HUES64 (cell line): ENCODE measurements around the gene OSBPL9.
"Not testable (repeated sequence)": the region's sequence is repeated elsewhere in the genome, so short reads cannot be mapped to it uniquely, and the experiment has no call there.

ENCODE experiments used
- H3K27ac ChIP-seq: 2 replicates; pipeline ENCODE4 v1.7.0; 2013; ENCODE audit warnings: low read depth, low read length, inconsistent platforms
- H3K27me3 ChIP-seq: 2 replicates; pipeline ENCODE4 v1.6.1; 2013; ENCODE audit warnings: mild to moderate bottlenecking, low read length; ENCODE audit not compliant: insufficient read depth
- H3K36me3 ChIP-seq: 2 replicates; pipeline ENCODE4 v1.6.1; 2013; ENCODE audit warnings: mild to moderate bottlenecking, low read length; ENCODE audit not compliant: insufficient read depth
- H3K4me1 ChIP-seq: 2 replicates; pipeline ENCODE4 v1.6.1; 2013; ENCODE audit warnings: mild to moderate bottlenecking, low read length, moderate library complexity; ENCODE audit not compliant: insufficient read depth
- H3K4me3 ChIP-seq: 2 replicates; pipeline ENCODE4 v1.5.1; 2013; ENCODE audit warnings: mild to moderate bottlenecking, low read length, moderate library complexity
- H3K9ac ChIP-seq: 2 replicates; pipeline ENCODE4 v1.6.1; 2013; ENCODE audit warnings: mild to moderate bottlenecking, low read depth, low read length
- H3K9me3 ChIP-seq: 2 replicates; pipeline ENCODE4 v1.6.1; 2013; ENCODE audit warnings: low read depth, low read length; ENCODE audit not compliant: insufficient read depth
- WGBS: fragments of 150-250, 120-280 bp; methylation state at CpG from one replicate; pipeline ENCODE4 v1.1.7; 2013; ENCODE audit warnings: missing lambda C conversion rate; 5-methylcytosine and 5-hydroxymethylcytosine counted together

Gene OSBPL9

DNA sequence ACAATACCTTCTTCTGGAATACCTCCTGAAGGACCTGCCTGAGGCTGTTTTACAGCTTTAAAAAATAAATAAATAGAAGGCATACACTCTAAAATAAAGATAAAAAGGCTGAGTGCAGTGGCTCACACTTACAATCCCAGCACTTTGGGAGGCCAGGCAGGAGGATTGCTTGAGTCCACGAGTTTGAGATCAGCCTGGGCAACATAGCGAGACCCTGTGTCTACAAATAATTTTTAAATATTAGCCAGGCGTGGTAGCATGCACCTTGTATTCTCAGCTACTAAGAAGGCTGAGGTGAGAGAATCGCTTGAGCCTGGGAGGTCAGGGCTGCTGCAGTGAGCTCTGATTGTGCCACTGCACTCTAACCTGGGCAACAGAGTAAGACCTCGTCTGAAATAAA lies 75.0 kb downstream of the OSBPL9 start:
- Histone ChIP-seq H3K9ac (no peak overlapping the region), H3K4me3 (no peak overlapping the region), H3K36me3 (no peaks in the 10 kb centered on the region), H3K9me3 (no peaks in the 10 kb centered on the region), H3K27me3 (no peaks in the 10 kb centered on the region), H3K4me1 (peaks cover 18% of the 10 kb centered on the region), H3K27ac (no peak overlapping the region)
- WGBS, result 91% methylated on average over 4 of the region's 5 CpGs

DNA sequence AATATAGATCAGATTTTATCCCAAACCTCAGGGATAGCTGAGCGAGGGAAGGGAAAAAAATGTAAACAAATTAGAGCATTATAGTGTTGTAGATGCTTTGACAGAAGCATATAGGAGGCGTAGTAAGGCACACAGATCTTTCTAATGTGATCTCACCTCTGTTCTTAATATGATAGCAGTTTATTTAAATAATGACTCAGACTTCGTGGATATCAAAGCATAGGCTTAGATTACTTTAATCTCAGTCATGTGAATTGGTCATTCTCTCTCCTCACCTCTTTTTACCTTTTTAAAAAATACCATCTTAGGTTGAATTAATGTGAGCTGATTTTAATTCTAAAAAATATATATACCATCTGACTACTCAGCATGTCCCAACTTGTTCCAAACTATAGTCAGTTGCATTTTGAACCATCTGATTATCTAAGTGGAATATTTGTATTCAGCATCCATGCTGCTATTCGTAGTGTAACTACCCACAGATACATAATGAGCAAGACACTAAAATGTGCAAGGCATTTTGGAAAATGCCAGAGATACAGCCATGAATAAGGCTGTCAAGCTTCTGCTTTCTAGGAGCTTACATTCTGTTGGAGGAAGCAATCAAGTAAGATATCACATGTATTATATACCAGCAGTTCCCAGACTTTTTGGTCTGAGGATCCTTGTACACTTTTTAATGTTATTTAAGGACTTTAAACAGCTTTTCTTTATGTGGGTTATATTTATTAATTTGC lies 76.7 kb downstream of the OSBPL9 start:
- Histone ChIP-seq H3K4me1 (peaks cover 18% of the 10 kb centered on the region), H3K27me3 (no peaks in the 10 kb centered on the region), H3K4me3 (no peak overlapping the region), H3K9me3 (no peaks in the 10 kb centered on the region), H3K36me3 (no peaks in the 10 kb centered on the region), H3K27ac (no peak overlapping the region), H3K9ac (no peak overlapping the region)
- WGBS, result 87% methylated on average over 3 of the region's 4 CpGs

DNA sequence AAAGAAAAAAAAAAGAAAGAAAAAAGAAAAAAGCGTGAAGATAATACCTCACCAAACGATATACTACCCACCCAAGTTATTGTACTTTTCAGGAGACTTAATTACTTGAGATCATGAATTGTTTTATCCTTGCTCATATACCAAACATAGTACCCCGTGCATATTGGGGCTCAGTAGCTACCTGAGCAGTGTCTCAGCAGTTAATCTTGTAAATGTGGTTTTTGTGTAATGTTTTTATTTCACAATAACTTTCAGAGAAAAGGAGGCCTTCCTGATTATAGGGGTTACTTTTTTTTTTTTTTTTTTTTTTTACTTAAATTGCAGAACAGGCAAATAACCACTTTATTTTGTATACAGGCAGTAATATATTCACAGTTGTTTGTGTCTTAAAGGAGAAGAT lies 80.3 kb downstream of the OSBPL9 start:
- no CpG with 5 or more reads among the region's 3 CpGs for WGBS
- no peak overlapping the region for H3K27ac ChIP-seq
- H3K9me3 ChIP-seq, result 0 out of 2 replicates have a peak, but pooled peaks cover 3% of the 10 kb centered on the region
- no peaks in the 10 kb centered on the region for H3K4me1 ChIP-seq
- H3K36me3 ChIP-seq, result no peaks in the 10 kb centered on the region
- no peak overlapping the region for H3K9ac ChIP-seq
- no peak overlapping the region for H3K4me3 ChIP-seq
- H3K27me3 ChIP-seq, result no peaks in the 10 kb centered on the region

DNA sequence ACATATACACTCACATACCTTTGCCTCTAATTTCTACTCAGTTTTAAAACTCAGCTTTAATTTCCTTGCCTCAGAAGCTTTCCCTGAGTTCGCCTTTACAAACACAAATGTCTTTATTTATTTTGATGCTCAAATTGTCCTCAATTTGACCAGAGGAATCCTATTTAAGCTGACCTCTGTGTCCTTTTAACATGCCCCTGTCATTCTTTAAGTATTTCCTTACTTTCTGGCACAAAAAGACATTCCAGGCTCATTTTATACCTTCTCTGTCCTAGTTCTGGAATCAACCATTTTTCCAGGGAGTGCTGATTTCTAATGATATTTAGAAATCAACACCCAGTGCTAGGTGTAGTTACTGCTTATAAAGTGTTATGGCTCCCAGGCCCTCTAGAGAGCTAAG lies 82.5 kb downstream of the OSBPL9 start:
- Histone ChIP-seq H3K4me3 (no peak overlapping the region), H3K27ac (no peak overlapping the region), H3K27me3 (no peaks in the 10 kb centered on the region), H3K36me3 (no peaks in the 10 kb centered on the region), H3K9me3 (0 out of 2 replicates have a peak, but pooled peaks cover 3% of the 10 kb centered on the region), H3K9ac (no peak overlapping the region), H3K4me1 (no peaks in the 10 kb centered on the region)
- 96% methylated on average over 1 of the region's 1 CpG for WGBS

DNA sequence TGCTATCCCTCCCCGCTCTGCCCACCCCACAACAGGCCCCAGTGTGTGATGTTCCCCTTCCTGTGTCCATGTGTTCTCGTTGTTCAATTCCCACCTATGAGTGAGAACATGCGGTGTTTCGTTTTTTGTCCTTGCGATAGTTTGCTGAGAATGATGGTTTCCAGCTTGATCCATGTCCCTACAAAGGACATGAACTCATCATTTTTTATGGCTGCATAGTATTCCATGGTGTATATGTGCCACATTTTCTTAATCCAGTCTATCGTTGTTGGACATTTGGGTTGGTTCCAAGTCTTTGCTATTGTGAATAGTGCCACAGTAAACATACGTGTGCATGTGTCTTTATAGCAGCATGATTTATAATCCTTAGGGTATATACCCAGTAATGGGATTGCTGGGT lies 84.9 kb downstream of the OSBPL9 start:
- 95% methylated on average over 6 of the region's 7 CpGs for WGBS
- not testable (repeated sequence) for H3K4me1 ChIP-seq, H3K9me3 ChIP-seq, H3K9ac ChIP-seq, H3K36me3 ChIP-seq, H3K27me3 ChIP-seq, H3K4me3 ChIP-seq, H3K27ac ChIP-seq

DNA sequence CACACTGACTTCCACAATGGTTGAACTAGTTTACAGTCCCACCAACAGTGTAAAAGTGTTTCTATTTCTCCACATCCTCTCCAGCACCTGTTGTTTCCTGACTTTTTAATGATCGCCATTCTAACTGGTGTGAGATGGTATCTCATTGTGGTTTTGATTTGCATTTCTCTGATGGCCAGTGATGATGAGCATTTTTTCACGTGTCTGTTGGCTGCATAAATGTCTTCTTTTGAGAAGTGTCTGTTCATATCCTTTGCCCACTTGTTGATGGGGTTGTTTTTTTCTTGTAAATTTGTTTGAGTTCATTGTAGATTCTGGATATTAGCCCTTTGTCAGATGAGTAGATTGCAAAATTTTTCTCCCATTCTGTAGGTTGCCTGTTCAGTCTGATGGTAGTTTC lies 85.3 kb downstream of the OSBPL9 start:
- not testable (repeated sequence) for H3K36me3 ChIP-seq, H3K9ac ChIP-seq, H3K27ac ChIP-seq, H3K4me3 ChIP-seq, H3K27me3 ChIP-seq, H3K9me3 ChIP-seq, H3K4me1 ChIP-seq
- no CpG with 5 or more reads among the region's 2 CpGs for WGBS

DNA sequence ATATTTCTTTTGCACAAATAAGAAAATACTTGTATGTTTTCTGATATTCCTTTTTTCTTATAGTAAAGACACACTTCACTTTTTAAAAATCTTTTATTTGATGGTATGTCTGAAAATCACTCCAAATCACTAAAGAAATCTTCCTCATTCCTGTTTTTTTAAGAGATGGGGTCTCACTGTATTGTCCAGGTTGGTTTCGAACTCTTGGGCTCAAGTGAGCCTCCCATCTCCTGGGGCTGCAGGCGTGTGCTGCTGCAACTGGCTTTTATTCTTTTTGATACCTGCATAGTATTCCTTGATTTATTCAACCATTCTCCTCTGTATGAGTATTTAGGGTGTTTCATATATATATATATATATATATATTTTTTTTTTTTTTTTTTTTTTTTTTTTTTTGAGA lies 88.1 kb downstream of the OSBPL9 start:
- H3K9me3 ChIP-seq, result no peaks in the 10 kb centered on the region
- H3K27me3 ChIP-seq, result no peaks in the 10 kb centered on the region
- no peaks in the 10 kb centered on the region for H3K36me3 ChIP-seq
- H3K9ac ChIP-seq, result no peak overlapping the region
- H3K4me1 ChIP-seq, result no peaks in the 10 kb centered on the region
- H3K27ac ChIP-seq, result no peak overlapping the region
- H3K4me3 ChIP-seq, result no peak overlapping the region
- WGBS, result 100% methylated on average over 1 of the region's 2 CpGs

DNA sequence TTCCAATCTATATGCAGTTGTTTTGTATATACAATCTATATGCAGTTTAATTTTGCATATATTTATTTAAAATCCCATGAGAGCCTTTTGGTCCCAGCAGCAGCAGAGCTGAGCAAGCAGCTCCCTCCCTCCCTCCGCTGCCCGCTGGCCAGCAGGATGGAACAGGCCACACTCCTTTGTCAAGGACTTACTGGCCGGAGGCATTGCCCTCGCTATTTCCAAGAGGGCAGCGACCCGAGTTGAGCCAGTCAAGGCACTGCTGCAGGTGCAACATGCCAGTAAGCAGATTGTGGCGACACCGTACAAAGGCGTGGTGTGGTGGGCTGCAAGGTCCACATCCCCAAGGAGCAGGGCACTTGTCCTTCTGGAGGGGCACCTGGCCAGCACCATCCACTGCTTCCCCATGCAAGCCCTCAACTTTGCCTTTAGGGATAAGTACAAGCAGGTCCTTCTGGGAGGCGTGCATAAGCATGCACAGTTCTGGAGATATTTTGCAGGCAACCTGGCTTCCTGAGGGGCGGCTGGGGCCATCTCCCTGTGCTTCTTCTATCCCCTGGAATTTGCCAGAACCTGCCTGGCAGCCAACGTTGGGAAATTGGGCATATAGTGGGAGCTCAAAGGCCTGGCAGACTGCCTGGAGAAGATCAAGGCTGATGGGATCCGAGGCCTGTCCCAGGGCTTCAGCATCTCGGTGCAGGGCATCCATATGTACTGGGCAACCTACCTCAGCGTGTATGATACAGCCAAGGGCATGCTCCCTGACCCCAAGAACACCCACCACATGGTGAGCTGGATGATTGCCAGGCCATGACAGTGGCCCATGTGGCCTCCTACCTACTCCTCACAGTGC lies 92.2 kb downstream of the OSBPL9 start:
- WGBS, result 94% methylated on average over 15 of the region's 15 CpGs
- Histone ChIP-seq H3K27me3 (no peaks in the 10 kb centered on the region), H3K27ac (no peak overlapping the region), H3K9ac (no peak overlapping the region), H3K36me3 (no peaks in the 10 kb centered on the region), H3K4me1 (no peaks in the 10 kb centered on the region), H3K4me3 (no peak overlapping the region), H3K9me3 (no peaks in the 10 kb centered on the region)

DNA sequence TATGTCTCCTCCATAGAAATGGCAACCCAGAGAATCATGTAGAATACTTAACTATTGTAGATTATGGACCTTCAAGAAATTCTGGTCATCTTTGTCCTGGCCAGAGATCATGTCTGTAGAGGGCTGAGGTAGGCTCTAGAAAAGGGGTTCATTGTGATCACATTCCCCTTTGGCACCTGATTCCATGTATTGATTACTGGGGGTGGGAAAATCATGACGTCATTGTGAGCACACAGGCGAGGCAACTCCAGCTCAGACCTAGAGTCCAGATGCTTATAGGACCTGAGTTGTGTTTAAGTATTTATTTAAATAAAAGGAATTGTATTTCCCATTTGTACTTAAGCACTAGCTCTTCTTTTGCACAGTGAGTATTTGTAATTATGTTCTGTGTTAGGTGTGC lies 93.1 kb downstream of the OSBPL9 start:
- 100% methylated on average over 2 of the region's 2 CpGs for WGBS
- no peak overlapping the region for H3K9ac ChIP-seq
- no peak overlapping the region for H3K27ac ChIP-seq
- H3K4me1 ChIP-seq, result no peaks in the 10 kb centered on the region
- H3K4me3 ChIP-seq, result no peak overlapping the region
- H3K27me3 ChIP-seq, result no peaks in the 10 kb centered on the region
- H3K36me3 ChIP-seq, result no peaks in the 10 kb centered on the region
- no peaks in the 10 kb centered on the region for H3K9me3 ChIP-seq

DNA sequence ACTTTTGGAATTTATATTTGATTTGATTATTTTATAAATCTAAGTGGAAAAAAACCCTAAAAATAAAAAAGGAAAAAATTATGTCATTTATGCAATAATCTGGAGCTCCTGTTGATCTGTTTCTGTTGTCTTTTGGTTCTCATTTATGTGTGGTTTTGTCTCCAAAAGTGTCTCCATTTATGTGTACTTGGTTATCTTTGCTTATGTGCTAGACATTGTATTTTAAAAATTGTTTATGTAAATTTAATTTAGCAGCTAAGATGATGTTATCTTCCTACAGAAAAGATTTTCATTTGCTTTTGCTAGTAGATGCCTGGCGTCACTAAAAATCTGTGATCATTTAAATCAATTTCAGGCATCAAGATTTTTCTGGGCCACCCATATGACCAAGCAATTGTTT lies 95.7 kb downstream of the OSBPL9 start:
- Histone ChIP-seq H3K27me3 (no peaks in the 10 kb centered on the region), H3K9ac (no peak overlapping the region), H3K4me3 (no peak overlapping the region), H3K36me3 (no peaks in the 10 kb centered on the region), H3K4me1 (no peaks in the 10 kb centered on the region), H3K9me3 (no peaks in the 10 kb centered on the region), H3K27ac (no peak overlapping the region)
- WGBS, result 86% methylated on average over 1 of the region's 1 CpG

DNA sequence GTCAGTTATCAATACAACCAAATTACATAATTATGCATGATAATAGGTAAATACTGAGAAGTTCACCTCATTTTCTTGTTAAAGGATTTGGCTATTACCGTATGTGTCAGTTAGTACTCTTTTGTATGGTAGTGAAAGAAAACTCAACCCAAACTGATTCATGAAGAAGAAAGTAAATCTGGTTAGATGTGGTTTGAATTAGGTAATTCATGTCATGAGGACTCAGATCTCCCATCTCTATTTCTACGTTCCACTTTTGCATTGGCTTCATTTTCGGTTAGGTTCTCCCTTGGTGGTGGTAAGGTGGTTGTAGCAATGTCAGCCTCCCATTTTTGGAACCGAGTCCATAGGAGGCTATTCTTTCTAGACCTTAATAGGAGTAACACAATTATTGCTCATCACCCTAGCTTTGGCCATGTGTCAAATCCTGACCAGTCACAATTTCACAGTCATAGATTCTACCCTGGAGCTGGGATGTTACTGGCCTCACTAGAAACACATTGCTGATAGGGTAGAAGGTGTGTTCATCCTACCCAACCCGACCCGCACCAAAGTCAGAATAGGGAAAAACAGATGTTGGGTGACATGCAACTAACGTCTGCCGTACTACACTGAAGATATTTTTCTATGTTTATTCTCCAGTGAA lies 97.6 kb downstream of the OSBPL9 start:
- no peak overlapping the region for H3K4me3 ChIP-seq
- no peaks in the 10 kb centered on the region for H3K4me1 ChIP-seq
- 99% methylated on average over 8 of the region's 8 CpGs for WGBS
- no peaks in the 10 kb centered on the region for H3K36me3 ChIP-seq
- no peaks in the 10 kb centered on the region for H3K9me3 ChIP-seq
- H3K27me3 ChIP-seq, result no peaks in the 10 kb centered on the region
- no peak overlapping the region for H3K9ac ChIP-seq
- H3K27ac ChIP-seq, result no peak overlapping the region
